Stimulated activated CD8-positive, alpha-beta memory T cell treated with anti-CD3 and anti-CD28 coated beads, Interleukin-4, amount 100 ng/mL, for 24 hours (primary cell): ENCODE data around the gene CHKA.
A peak's percentile ranks its signal among the peaks of the same experiment; 100 is the strongest.

Experiments used
- DNase-seq: peaks from one replicate; pipeline ENCODE4 v3.0.0-alpha.2; 2020; ENCODE audit warnings: low read depth

Gene CHKA

DNA sequence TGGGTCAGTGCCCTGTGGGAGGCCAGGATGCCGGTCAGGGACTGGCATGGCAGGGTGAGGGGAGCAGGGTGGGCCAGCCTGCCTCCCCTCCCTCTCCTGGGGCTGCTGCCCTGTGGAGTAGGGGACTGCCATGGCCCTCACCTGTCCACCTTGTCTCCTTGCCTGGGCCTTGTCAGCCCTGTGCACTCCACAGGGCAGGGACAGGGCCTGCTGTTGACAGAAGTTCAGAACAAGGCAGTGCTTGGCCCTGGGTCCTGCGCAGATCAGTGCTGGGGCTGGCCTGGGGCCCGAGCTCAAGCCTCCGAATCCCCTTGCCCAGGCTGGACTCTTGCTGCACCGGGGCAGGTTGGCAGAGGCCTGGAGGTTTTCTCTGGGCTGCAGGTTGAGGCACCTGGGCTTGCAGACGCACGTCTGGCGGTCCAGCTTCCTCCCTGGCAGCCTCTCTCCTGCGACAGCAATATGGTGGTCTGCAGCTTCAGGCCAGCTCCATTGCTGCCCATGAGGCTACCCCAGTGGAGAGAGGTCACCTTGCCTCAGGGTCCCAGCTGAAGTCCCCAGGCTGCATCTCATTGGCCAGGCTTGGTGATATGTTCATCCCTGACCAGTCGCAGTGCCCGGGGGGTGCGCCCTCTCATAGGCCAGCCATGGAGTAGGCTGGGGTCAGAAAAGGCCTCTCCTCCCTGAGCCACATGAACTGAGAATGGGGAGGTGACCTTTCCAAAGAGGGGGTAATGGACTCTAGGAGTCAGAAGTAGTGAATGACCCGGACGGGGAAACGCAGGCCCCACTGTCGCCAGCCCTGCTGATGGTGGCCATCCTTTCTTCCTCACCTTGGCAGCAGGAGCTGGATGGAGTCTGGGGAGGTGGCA lies 21.5 kb upstream of the CHKA start:
- DNase-seq, result no peak

- DNase-seq, result peak; percentile 33
Measured at GRCh38 chr11:68142028-68142412, 20.8 kb upstream of the CHKA start.

- no peak for DNase-seq
Measured at GRCh38 chr11:68141246-68142027, 20.2 kb upstream of the CHKA start.

GRCh38 chr11:68140496-68141245 lies 19.5 kb upstream of the CHKA start:
- DNase-seq, result no peak

- no peak for DNase-seq
Measured at GRCh38 chr11:68138237-68138636, 17.0 kb upstream of the CHKA start.

- no peak for DNase-seq
Measured at GRCh38 chr11:68137833-68138232, 16.6 kb upstream of the CHKA start.

GRCh38 chr11:68136866-68137265 lies 15.7 kb upstream of the CHKA start:
- DNase-seq, result no peak

GRCh38 chr11:68135161-68135560 lies 14.0 kb upstream of the CHKA start:
- DNase-seq, result no peak

- no peak for DNase-seq
Measured at GRCh38 chr11:68133761-68134160, 12.6 kb upstream of the CHKA start.

- no peak for DNase-seq
Measured at GRCh38 chr11:68130121-68130520, 8.9 kb upstream of the CHKA start.

DNA sequence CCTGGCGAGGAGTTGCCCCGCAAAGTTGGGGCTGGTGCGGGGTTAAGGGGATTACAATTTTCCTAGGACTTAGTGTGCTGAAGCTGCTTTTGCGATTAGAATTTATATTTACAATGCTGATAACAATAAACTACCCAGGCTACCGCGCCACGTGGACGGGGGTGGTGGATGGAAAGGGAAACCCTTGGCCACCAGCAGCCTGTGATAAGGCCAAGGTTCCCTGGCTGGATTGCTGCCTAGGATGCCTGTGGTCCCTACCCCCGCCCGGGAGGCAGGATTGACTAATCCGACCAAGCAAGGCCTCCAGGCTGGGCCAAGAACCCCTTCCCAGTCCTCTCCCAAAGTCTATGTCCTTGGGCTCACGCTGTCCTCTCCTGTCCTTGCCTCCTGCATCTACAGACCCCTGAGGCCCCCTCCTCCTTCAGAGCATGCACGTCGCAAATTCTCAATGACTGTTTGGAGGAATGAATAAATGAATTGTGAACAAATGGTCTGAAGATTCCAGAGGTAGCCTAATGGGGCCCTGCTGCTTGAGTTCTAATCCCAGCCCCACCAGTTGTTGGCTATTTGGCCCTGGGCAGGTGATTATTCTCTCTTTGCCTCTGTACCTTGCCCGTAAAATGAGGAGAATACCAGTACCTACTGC lies 7.6 kb upstream of the CHKA start:
- no peak for DNase-seq

GRCh38 chr11:68127714-68128681 lies 6.8 kb upstream of the CHKA start:
- no peak for DNase-seq

DNA sequence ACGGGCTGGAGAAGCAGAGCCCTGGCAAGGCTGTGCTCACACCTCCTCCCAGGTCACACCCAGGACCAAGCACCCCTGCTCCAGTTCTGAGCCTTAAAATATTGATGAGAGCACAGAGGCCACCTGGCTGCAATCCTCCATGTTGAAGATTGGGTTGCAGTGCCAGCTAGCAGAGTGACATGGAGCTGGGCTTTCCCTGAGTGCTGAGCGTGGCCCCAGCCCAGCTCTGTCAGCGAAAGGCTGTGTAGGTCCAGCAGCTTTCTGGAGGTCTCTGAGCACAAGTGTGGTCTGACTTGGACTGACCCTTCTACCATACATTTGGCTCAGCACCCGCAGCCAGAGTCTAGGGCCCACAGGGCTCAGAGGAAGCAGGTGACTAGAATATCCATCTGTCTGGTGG lies 4.0 kb upstream of the CHKA start:
- DNase-seq, result no peak

DNA sequence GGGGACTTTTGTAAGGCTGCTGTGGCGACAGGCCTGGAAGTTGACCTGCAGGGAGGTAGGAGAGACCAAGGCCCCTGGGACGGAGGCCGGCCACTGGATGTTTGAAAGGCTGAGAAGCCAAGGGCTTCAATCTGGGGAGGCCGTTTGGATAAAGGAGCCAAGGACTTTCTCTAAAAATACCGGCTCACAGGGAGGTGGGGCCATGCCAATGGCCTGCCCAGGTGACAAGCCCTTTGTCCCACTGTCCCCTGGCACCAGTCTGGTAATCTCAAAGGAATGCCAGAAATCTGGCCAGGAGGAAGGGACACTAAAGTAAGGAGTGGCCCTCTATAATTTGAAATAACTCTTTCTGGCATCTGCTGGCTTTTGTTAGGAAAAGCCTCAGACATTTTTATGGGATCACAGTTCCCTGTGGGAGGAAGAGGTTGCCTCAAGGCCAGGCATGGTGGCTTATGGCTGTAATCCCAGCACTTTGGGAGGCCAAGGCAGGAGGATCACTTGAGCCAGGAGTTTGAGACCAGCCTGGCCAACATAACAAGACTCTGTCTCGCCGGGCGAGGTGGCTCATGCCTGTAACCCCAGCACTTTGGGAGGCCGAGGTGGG lies 1.9 kb upstream of the CHKA start:
- DNase-seq, result no peak

- peak; percentile 32 for DNase-seq
Measured at GRCh38 chr11:68120273-68121066, 718 bp downstream of the CHKA start.

DNA sequence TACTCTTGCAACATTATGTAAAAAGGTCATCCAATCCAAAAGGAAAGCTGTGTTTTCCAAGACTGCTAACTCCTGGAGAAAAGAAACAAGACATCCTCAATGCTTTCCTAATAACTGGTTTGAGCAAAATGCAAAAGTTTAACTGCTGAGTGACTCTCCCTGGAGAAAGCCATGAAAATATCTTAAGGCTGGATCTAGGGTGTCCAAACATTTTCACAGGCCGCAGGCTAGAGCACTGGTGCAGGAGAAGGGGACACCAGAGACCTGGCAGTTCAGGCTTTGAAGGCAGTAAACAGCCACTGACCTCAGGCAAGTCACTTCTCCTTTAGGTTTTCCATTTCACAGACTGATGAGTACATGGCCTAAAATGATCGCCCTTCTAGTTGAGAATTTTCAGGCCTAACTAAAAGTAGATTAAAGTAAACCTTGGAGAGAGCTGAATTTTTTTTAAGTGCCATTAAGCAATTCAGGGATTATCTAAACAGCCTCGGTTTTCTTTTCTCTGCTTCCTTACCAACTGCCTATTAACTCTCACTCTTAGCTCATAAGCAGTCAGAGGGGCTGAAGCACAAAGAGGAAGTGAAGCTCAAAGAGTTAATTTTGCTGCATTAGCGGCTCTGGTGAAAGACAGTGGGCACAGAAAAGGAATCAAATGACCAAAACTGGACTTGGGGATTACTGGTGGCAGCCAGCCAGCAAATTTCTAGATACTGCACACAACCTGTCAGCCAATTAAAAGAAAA lies 2.3 kb downstream of the CHKA start:
- DNase-seq, result no peak

GRCh38 chr11:68117853-68118470 lies 3.2 kb downstream of the CHKA start:
- no peak for DNase-seq

DNA sequence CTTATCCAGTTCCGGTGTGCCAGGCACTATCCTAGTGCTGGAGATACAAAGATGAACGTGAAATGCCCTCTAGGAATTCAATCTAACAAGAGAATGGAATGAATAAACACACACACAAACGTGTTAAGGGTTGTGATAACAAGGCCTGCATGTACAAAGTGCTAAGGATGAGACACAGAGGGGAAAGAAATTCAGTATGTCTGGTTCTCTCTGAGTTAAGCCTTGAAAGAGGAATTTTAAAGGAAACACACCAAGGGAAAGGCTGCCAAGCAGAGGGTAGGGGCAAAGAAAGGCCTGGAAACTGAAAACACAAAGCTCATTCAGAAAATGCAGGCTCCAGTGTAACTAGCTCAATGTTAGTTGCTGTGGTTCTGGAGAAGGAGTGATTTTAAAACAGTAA lies 4.2 kb downstream of the CHKA start:
- DNase-seq, result no peak

GRCh38 chr11:68116126-68116525 lies 5.1 kb downstream of the CHKA start:
- no peak for DNase-seq
